PC-9 (cell line): ENCODE results near the gene PSMD4. TPM values are rescaled to one million over a fixed set of nuclear protein-coding genes. Genes with fewer than 3 reads are reported as not detected.

Source experiments
- BruUV-seq: library from RNA; stranded (reverse); fragments of 400-500 nt; replicated peaks from 2 replicates; lab custom pipeline; 2021; lab: Mats Ljungman, UMichigan
- CTCF ChIA-PET: fragments of 300-600 bp; sonication (Branson Sonifier 250); formaldehyde crosslinking; loops from one replicate; lab custom pipeline; 2022; ENCODE audit warnings: antibody characterized with exemption; lab: Charles Lee
- POLR2A ChIA-PET: fragments of 300-600 bp; sonication (Branson Sonifier 250); formaldehyde crosslinking; loops from one replicate; lab custom pipeline; 2022; ENCODE audit warnings: antibody characterized with exemption; ENCODE audit not compliant: unreplicated experiment; lab: Charles Lee
- DNase-seq, 2 experiments: peaks; one replicate each; pipeline versions ENCODE4 v3.0.0 to v3.0.0-alpha.2; 2015 to 2022; ENCODE audit warnings: mixed read lengths in 1 of 2
- H2AFZ ChIP-seq: fragments of 200-600 bp; sonication (generic); 2 replicates; pipeline ENCODE4 v1.8.1; 2017; ENCODE audit warnings: antibody characterized with exemption
- H3F3A ChIP-seq: fragments of 200-600 bp; sonication (generic); 2 replicates; pipeline ENCODE4 v1.8.1; 2017; ENCODE audit warnings: antibody characterized with exemption, mild to moderate bottlenecking, low read depth; ENCODE audit not compliant: insufficient read depth
- H3K27ac ChIP-seq: fragments of 200-600 bp; sonication (generic); 2 replicates; pipeline ENCODE4 v1.6.1; 2016; ENCODE audit warnings: mixed run types
- H3K27me3 ChIP-seq: fragments of 200-600 bp; sonication (generic); 2 replicates; pipeline ENCODE4 v1.6.1; 2016; ENCODE audit warnings: low read depth, mixed run types; ENCODE audit not compliant: insufficient read depth
- H3K36me3 ChIP-seq: fragments of 200-600 bp; sonication (generic); 2 replicates; pipeline ENCODE4 v1.6.1; 2016; ENCODE audit warnings: low read depth, mixed run types
- H3K4me1 ChIP-seq: fragments of 200-600 bp; sonication (generic); replicated peaks from 2 replicates; pipeline ENCODE4 v1.6.1; 2016; ENCODE audit warnings: mixed run types; ENCODE audit not compliant: insufficient read depth
- H3K4me2 ChIP-seq: fragments of 200-600 bp; sonication (generic); 2 replicates; pipeline ENCODE4 v1.6.1; 2017; ENCODE audit warnings: mixed run types
- H3K4me3 ChIP-seq: fragments of 200-600 bp; sonication (generic); 2 replicates; pipeline ENCODE4 v1.6.1; 2016; ENCODE audit warnings: mixed run types
- H3K79me2 ChIP-seq: fragments of 200-600 bp; sonication (generic); 2 replicates; pipeline ENCODE4 v1.6.1; 2017; ENCODE audit warnings: low read depth, mixed run types
- H3K9me2 ChIP-seq: fragments of 200-600 bp; sonication (generic); 2 replicates; pipeline ENCODE4 v1.8.1; 2017; ENCODE audit warnings: mild to moderate bottlenecking; ENCODE audit not compliant: insufficient read depth
- H3K9me3 ChIP-seq: fragments of 200-600 bp; sonication (generic); 2 replicates; pipeline ENCODE4 v1.8.1; 2016; ENCODE audit warnings: low read depth; ENCODE audit not compliant: insufficient read depth
- H4K20me1 ChIP-seq: fragments of 200-600 bp; sonication (generic); 2 replicates; pipeline ENCODE4 v1.8.1; 2017; ENCODE audit not compliant: insufficient read depth
- CTCF ChIP-seq: fragments of 200-600 bp; sonication (generic); conservative IDR thresholded peaks from 2 replicates; pipeline ENCODE4 v1.6.1; 2017; ENCODE audit warnings: mixed run types, antibody characterized with exemption, mild to moderate bottlenecking, moderate library complexity
- EZH2 ChIP-seq: fragments of 200-600 bp; sonication (generic); IDR thresholded peaks from 2 replicates; pipeline ENCODE4 v1.8.0; 2017; ENCODE audit warnings: antibody characterized with exemption, low read depth
- intact Hi-C: fragments of 100-400 bp; cut with micrococcal nuclease; formaldehyde crosslinking; loops from one replicate; pipeline ENCODE4 v1.10.0; 2022; ENCODE audit not compliant: unreplicated experiment
- total RNA-seq: library from RNA; stranded (reverse); gene quantifications from 2 replicates; pipeline ENCODE4 v1.2.3, GENCODE V29; 2021

PSMD4 gene
- total RNA-seq, 1 experiment from 2014 or later, result 230 TPM

GRCh38 chr1:151277249-151277648 lies 22.7 kb downstream of the PSMD4 start:
- no peaks in the 10 kb centered on the region for H3K9me3 ChIP-seq
- no peak overlapping the region for H3K4me3 ChIP-seq
- BruUV-seq, result no TSS peak
- no peaks in the 10 kb centered on the region for H3K79me2 ChIP-seq
- no peaks in the 10 kb centered on the region; the same call in 1 of the 2 replicates for H3K4me1 ChIP-seq
- ChIA-PET CTCF (no interaction called here), POLR2A (no interaction called here)
- TF ChIP-seq CTCF, result no peak
- TF ChIP-seq EZH2, result no peak
- no peak for DNase-seq
- no peaks in the 10 kb centered on the region for H4K20me1 ChIP-seq
- no peak overlapping the region for H3K4me2 ChIP-seq
- intact Hi-C loops, result no loop called here
- no peak overlapping the region for H2AFZ ChIP-seq
- H3K27ac ChIP-seq, result no peak overlapping the region
- peaks cover 4% of the 10 kb centered on the region; the same call in 1 of the 2 replicates for H3F3A ChIP-seq
- H3K36me3 ChIP-seq, result no peaks in the 10 kb centered on the region
- H3K27me3 ChIP-seq, result no peaks in the 10 kb centered on the region
- H3K9me2 ChIP-seq, result no peaks in the 10 kb centered on the region

- POLR2A ChIA-PET, result interaction anchor here (0.5 to 1.7 kb wide), 18 partner anchors 19 to 755 kb away, joined by 3 to 31 read pairs (median 4); partner anchors contain the start of genes GOLPH3L, PI4KB, PSMB4 and S100A11
- no peak for TF ChIP-seq EZH2
- peak; percentile 56; the same call in 1 of the 2 replicates for TF ChIP-seq CTCF
- 0 out of 2 replicates have a peak, but pooled peaks cover 4% of the 10 kb centered on the region for H3K36me3 ChIP-seq
These were observed 26.9 kb downstream of the PSMD4 start for GRCh38 chr1:151281225-151281968.

More at GRCh38 chr1:151281225-151281968, 26.9 kb downstream of the PSMD4 start:
- Histone ChIP-seq H3K9me3 (no peaks in the 10 kb centered on the region), H2AFZ (peak overlapping the region; percentile 81), H3F3A (peaks cover 4% of the 10 kb centered on the region; the same call in 1 of the 2 replicates), H3K4me3 (peak overlapping the region; percentile 62), H3K9me2 (no peaks in the 10 kb centered on the region), H3K4me2 (peak overlapping the region; percentile 68), H3K27me3 (no peaks in the 10 kb centered on the region), H4K20me1 (peaks cover 4% of the 10 kb centered on the region; the same call in 1 of the 2 replicates), H3K4me1 (peaks cover 13% of the 10 kb centered on the region; the same call in 1 of the 2 replicates), H3K79me2 (peaks cover 35% of the 10 kb centered on the region), H3K27ac (peak overlapping the region; percentile 90)
- DNase-seq, result peak; percentile 93 to 96
- CTCF ChIA-PET, result interaction anchor here (0.6 to 0.8 kb wide), 2 partner anchors 27 to 711 kb away, joined by 3 read pairs; partner anchors contain the start of gene PSMD4
- intact Hi-C loops, result loop anchor here (10.0 kb wide), 1 partner anchor 553 kb away; the partner anchor contains the start of genes C2CD4D and RORC
- BruUV-seq, result TSS peak; percentile 77
